MM.1S (cell line): ENCODE results near the gene SERPINF2.

Source experiments
- DNase-seq: peaks from one replicate; pipeline ENCODE4 v3.0.0-alpha.2; 2015
- H2AFZ ChIP-seq: fragments of 300-600 bp; sonication (generic); 2 replicates; pipeline ENCODE4 v1.6.0; 2016; ENCODE audit warnings: antibody characterized with exemption, low read length
- H3F3A ChIP-seq: fragments of 300-600 bp; sonication (generic); 2 replicates; pipeline ENCODE4 v1.6.1; 2016; ENCODE audit warnings: mild to moderate bottlenecking, antibody characterized with exemption, low read length, moderate library complexity, mixed read lengths; ENCODE audit not compliant: insufficient read depth
- H3K27ac ChIP-seq: fragments of 300-600 bp; sonication (generic); 2 replicates; pipeline ENCODE4 v1.5.1; 2016; ENCODE audit warnings: mild to moderate bottlenecking, low read length
- H3K27me3 ChIP-seq: fragments of 300-600 bp; sonication (generic); replicated peaks from 2 replicates; pipeline ENCODE4 v1.6.0; 2016; ENCODE audit warnings: low read length; ENCODE audit not compliant: insufficient read depth
- H3K36me3 ChIP-seq: fragments of 300-600 bp; sonication (generic); replicated peaks from 2 replicates; pipeline ENCODE4 v1.6.1; 2016; ENCODE audit warnings: mild to moderate bottlenecking, low read length, mixed read lengths; ENCODE audit not compliant: insufficient read depth
- H3K4me1 ChIP-seq: fragments of 300-600 bp; sonication (generic); 2 replicates; pipeline ENCODE4 v1.6.1; 2016; ENCODE audit warnings: low read length, mixed read lengths
- H3K4me2 ChIP-seq: fragments of 300-600 bp; sonication (generic); 2 replicates; pipeline ENCODE4 v1.6.0; 2016; ENCODE audit warnings: low read depth, low read length
- H3K4me3 ChIP-seq: fragments of 300-600 bp; sonication (generic); 2 replicates; pipeline ENCODE4 v1.5.1; 2016; ENCODE audit warnings: low read length, mixed read lengths
- H3K79me2 ChIP-seq: fragments of 300-600 bp; sonication (generic); 2 replicates; pipeline ENCODE4 v1.6.1; 2016; ENCODE audit warnings: mixed run types, low read length, mixed read lengths
- H3K9ac ChIP-seq: fragments of 300-600 bp; sonication (generic); 2 replicates; pipeline ENCODE4 v1.6.1; 2016; ENCODE audit warnings: low read length, mixed read lengths
- H3K9me2 ChIP-seq: fragments of 300-600 bp; sonication (generic); replicated peaks from 2 replicates; pipeline ENCODE4 v1.6.1; 2016; ENCODE audit warnings: mild to moderate bottlenecking, low read length, mixed read lengths; ENCODE audit not compliant: insufficient read depth
- H3K9me3 ChIP-seq: fragments of 300-600 bp; sonication (generic); replicated peaks from 2 replicates; pipeline ENCODE4 v1.6.1; 2016; ENCODE audit warnings: mild to moderate bottlenecking, low read length, mixed read lengths; ENCODE audit not compliant: insufficient read depth
- H4K20me1 ChIP-seq: fragments of 300-600 bp; sonication (generic); 2 replicates; pipeline ENCODE4 v1.6.1; 2016; ENCODE audit warnings: mild to moderate bottlenecking, low read length, moderate library complexity, mixed read lengths; ENCODE audit not compliant: insufficient read depth
- CTCF ChIP-seq: fragments of 300-600 bp; sonication (generic); IDR thresholded peaks from 2 replicates; pipeline ENCODE4 v1.5.1; 2016; ENCODE audit warnings: antibody characterized with exemption, low read length, mixed read lengths
- EZH2 ChIP-seq: fragments of 300-600 bp; sonication (generic); optimal IDR thresholded peaks from 2 replicates; pipeline ENCODE3; 2017; ENCODE audit warnings: low read depth, mild to moderate bottlenecking, antibody characterized with exemption, low read length, mixed read lengths
- EZH2phosphoT487 ChIP-seq: fragments of 300-600 bp; sonication (generic); IDR thresholded peaks from 2 replicates; pipeline ENCODE4 v1.6.1; 2018; ENCODE audit warnings: antibody characterized with exemption, low read length

SERPINF2 gene

GRCh38 chr17:1744551-1745512, 2.2 kb downstream of the SERPINF2 start:
- Histone ChIP-seq H2AFZ (no peak overlapping the region), H3F3A (no peaks in the 10 kb centered on the region), H3K36me3 (no peaks in the 10 kb centered on the region), H3K9ac (no peak overlapping the region), H3K27me3 (peaks cover 19% of the 10 kb centered on the region), H3K4me1 (no peaks in the 10 kb centered on the region), H3K79me2 (no peaks in the 10 kb centered on the region), H3K4me2 (no peak overlapping the region), H3K9me3 (no peaks in the 10 kb centered on the region), H3K27ac (no peak overlapping the region), H4K20me1 (no peaks in the 10 kb centered on the region), H3K9me2 (no peaks in the 10 kb centered on the region), H3K4me3 (no peak overlapping the region)
- no peak for DNase-seq
- TF ChIP-seq EZH2phosphoT487 (no peak), CTCF (no peak), EZH2 (no peak)

GRCh38 chr17:1745513-1746020, 2.9 kb downstream of the SERPINF2 start:
- Histone ChIP-seq H3K9me2 (no peaks in the 10 kb centered on the region), H3K79me2 (no peaks in the 10 kb centered on the region), H2AFZ (no peak overlapping the region), H3K36me3 (no peaks in the 10 kb centered on the region), H4K20me1 (no peaks in the 10 kb centered on the region), H3K27me3 (peaks cover 19% of the 10 kb centered on the region), H3K4me2 (no peak overlapping the region), H3K4me1 (no peaks in the 10 kb centered on the region), H3K9me3 (no peaks in the 10 kb centered on the region), H3K4me3 (no peak overlapping the region), H3K9ac (no peak overlapping the region), H3F3A (no peaks in the 10 kb centered on the region), H3K27ac (no peak overlapping the region)
- no peak for TF ChIP-seq EZH2phosphoT487
- TF ChIP-seq EZH2 = no peak
- TF ChIP-seq CTCF = no peak
- DNase-seq = no peak

DNA sequence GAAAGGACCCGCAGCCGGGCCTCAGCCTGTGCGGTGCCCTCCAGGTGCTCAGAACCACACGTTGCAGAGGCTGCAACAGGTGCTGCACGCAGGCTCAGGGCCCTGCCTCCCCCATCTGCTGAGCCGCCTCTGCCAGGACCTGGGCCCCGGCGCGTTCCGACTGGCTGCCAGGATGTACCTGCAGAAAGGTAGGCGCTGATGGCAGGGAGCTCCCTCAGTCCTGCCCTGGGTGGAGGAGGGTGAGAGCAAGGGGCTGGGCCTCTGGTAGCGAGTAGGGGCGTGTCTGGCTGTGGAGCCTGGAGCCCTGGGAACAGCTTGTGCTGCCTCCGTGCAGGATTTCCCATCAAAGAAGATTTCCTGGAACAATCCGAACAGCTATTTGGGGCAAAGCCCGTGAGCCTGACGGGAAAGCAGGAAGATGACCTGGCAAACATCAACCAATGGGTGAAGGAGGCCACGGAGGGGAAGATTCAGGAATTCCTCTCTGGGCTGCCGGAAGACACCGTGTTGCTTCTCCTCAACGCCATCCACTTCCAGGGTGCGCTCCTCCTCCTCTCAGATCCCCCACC, 4.4 kb downstream of the SERPINF2 start:
- TF ChIP-seq EZH2 = no peak
- no peak for TF ChIP-seq CTCF
- no peak for TF ChIP-seq EZH2phosphoT487
- H3K9me3 ChIP-seq = no peaks in the 10 kb centered on the region
- DNase-seq = no peak
- no peak overlapping the region for H3K27ac ChIP-seq
- H3K79me2 ChIP-seq = no peaks in the 10 kb centered on the region
- H3K4me3 ChIP-seq = no peak overlapping the region
- H3F3A ChIP-seq = no peaks in the 10 kb centered on the region
- H3K9me2 ChIP-seq = no peaks in the 10 kb centered on the region
- no peaks in the 10 kb centered on the region for H4K20me1 ChIP-seq
- no peak overlapping the region for H3K9ac ChIP-seq
- no peak overlapping the region for H2AFZ ChIP-seq
- peaks cover 18% of the 10 kb centered on the region for H3K27me3 ChIP-seq
- no peaks in the 10 kb centered on the region for H3K36me3 ChIP-seq
- no peaks in the 10 kb centered on the region for H3K4me1 ChIP-seq
- no peak overlapping the region for H3K4me2 ChIP-seq
